Endodermal cell (in vitro differentiated cells): ENCODE data around the gene BTF3. TPM values are rescaled to one million over a fixed set of nuclear protein-coding genes. Genes with fewer than 3 reads are reported as not detected.

Source experiments
- DNase-seq: peaks from one replicate; pipeline ENCODE4 v3.0.0-alpha.2; 2017
- H3K27ac ChIP-seq: 2 replicates; pipeline ENCODE4 v1.5.1; 2013; ENCODE audit warnings: mild to moderate bottlenecking, low read depth, low read length, moderate library complexity
- H3K27me3 ChIP-seq: 2 replicates; pipeline ENCODE4 v1.6.1; 2013; ENCODE audit warnings: mild to moderate bottlenecking, low read length, moderate library complexity; ENCODE audit not compliant: insufficient read depth, control insufficient read depth, poor library complexity, severe bottlenecking
- H3K36me3 ChIP-seq: 2 replicates; pipeline ENCODE4 v1.7.0; 2013; ENCODE audit warnings: mild to moderate bottlenecking, low read length, moderate library complexity; ENCODE audit not compliant: control insufficient read depth, insufficient read depth
- H3K4me1 ChIP-seq: one replicate; pipeline ENCODE4 v1.7.0; 2013; ENCODE audit warnings: low read length; ENCODE audit not compliant: control insufficient read depth, insufficient read depth
- H3K4me3 ChIP-seq: 2 replicates; pipeline ENCODE4 v1.5.1; 2013; ENCODE audit warnings: mild to moderate bottlenecking, low read length, moderate library complexity
- H3K9ac ChIP-seq: 2 replicates; pipeline ENCODE4 v1.6.1; 2013; ENCODE audit warnings: mild to moderate bottlenecking, low read length, moderate library complexity; ENCODE audit not compliant: poor library complexity, severe bottlenecking; ENCODE audit errors: extremely low read depth
- H3K9me3 ChIP-seq: 2 replicates; pipeline ENCODE4 v1.6.1; 2013; ENCODE audit warnings: mild to moderate bottlenecking, low read length, moderate library complexity; ENCODE audit not compliant: control insufficient read depth
- H3K27ac Mint-ChIP-seq: 2 replicates; pipeline ENCODE4 v1.8.0; 2020; ENCODE audit warnings: mixed read lengths
- H3K27me3 Mint-ChIP-seq: 2 replicates; pipeline ENCODE4 v1.8.0; 2021; ENCODE audit warnings: mild to moderate bottlenecking, mixed read lengths; ENCODE audit not compliant: insufficient read depth
- H3K36me3 Mint-ChIP-seq: 2 replicates; pipeline ENCODE4 v1.8.0; 2020; ENCODE audit warnings: low read depth, mixed read lengths
- H3K4me1 Mint-ChIP-seq: 2 replicates; pipeline ENCODE4 v1.8.0; 2020; ENCODE audit warnings: mixed read lengths
- H3K4me3 Mint-ChIP-seq: 2 replicates; pipeline ENCODE4 v1.8.0; 2020; ENCODE audit warnings: mild to moderate bottlenecking, moderate library complexity, mixed read lengths
- H3K9me3 Mint-ChIP-seq: 2 replicates; pipeline ENCODE4 v1.8.0; 2020; ENCODE audit warnings: mild to moderate bottlenecking, mixed read lengths
- WGBS, 2 experiments: methylation state at CpG; one replicate each; pipeline versions ENCODE4 v1.1.5 to v1.1.7; 2013; ENCODE audit warnings: missing lambda C conversion rate in 2 of 2, mixed read lengths in 1 of 2; ENCODE audit not compliant: insufficient coverage in 1 of 2, insufficient read length in 1 of 2; 5-methylcytosine and 5-hydroxymethylcytosine counted together
- total RNA-seq, 2 donors: library from RNA; stranded (reverse); fragmentation: NEBNext Ultra II Directional in 1 of 2; extraction: Animal tissue kit (Norgen Biotek cat#: 25700) in 1 of 2; gene quantifications; 2 replicates in 1 of 2; 3 replicates in 1 of 2; pipeline ENCODE4 v1.2.1, GENCODE V29; 2021
- TF ChIP-seq, protein P1 (sequence below): fragments of 200-600 bp; sonication (generic); conservative IDR thresholded peaks from 2 replicates; pipeline ENCODE4 v1.5.0; 2021; ENCODE audit warnings: antibody characterized with exemption, mild to moderate bottlenecking

The BTF3 gene
- total RNA-seq, 2 donors from 2014 or later: 671 to 739 TPM

DNA sequence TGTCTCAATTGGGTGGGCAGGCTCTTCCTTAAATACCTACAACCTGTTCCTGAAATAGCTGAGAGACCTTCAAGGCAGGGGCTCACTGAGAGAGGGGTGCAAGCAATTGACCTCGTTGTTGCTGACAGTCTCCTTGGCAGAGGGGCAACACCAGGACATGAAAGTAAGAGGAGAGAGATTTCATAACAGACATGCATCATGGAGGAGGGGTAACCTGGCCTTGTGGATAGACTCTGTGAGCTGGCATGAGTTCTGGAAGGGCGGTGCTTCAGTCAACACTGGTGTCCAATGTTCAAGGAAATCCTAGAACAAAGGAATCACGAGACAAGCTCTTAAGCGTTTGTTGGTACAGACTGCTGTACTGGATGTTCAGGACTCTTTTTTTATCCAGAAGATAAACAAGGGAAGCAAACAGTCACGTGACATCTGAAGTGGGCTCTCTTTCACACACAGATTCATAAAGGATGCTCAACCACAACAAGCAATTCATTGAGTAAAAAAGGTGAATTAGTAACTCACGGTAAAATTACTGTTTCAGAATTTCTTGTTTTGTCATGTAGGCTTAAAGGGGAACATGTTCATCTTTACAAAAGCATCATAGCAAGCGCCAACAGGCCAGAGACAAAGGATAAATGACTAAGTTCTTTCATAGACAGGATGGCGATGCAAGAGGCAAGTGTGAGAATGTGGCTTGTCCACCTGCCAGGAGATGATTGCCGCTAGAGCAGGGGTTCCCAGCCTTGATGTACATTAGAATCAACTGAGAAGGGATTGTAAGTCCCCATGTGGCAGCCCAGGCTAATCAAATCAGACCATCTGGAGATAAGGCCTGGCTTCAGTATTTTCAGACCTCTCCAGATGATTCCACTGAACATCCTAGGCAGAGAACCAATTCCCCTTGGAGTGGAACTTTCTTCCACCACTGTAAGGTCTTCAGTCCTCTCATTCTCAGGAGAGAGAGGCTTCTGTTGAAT is 46.5 kb downstream of the BTF3 start:
- no peaks in the 10 kb centered on the region for H3K9me3 Mint-ChIP-seq
- no peaks in the 10 kb centered on the region for H3K36me3 Mint-ChIP-seq

DNA sequence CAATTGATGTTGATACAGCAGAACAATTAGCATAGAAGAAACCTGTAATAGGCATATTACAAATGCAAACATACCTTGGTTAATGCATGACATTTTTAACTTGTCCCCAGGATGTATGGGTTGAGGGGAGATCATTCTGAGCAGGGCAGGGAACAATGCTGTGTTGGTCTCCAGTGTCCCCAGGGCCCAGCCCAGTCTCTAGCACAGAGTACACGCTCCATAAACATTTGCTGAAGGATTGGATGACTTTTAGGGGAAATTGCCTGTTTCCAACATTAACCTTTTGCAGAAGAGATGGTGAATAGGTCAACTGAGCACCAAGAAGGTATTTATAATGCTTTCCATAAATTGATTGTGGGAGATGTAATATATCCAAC is 47.1 kb downstream of the BTF3 start:
- Histone ChIP-seq H3K4me3 (no peak overlapping the region), H3K27ac (no peak overlapping the region), H3K9me3 (no peaks in the 10 kb centered on the region), H3K36me3 (no peaks in the 10 kb centered on the region), H3K9ac (no peak overlapping the region), H3K4me1 (no peaks in the 10 kb centered on the region), H3K27me3 (no peaks in the 10 kb centered on the region)
- Mint-ChIP-seq H3K27me3 (peaks cover 9% of the 10 kb centered on the region), H3K27ac (no peak overlapping the region), H3K4me1 (no peaks in the 10 kb centered on the region), H3K36me3 (no peaks in the 10 kb centered on the region), H3K9me3 (no peaks in the 10 kb centered on the region), H3K4me3 (no peak overlapping the region)
- DNase-seq: no peak
- 94% methylated on average over 1 of the region's 1 CpG; no CpG with 5 or more reads in 1 of the 2 experiments for WGBS, 2 experiments
- TF ChIP-seq, protein P1, sequence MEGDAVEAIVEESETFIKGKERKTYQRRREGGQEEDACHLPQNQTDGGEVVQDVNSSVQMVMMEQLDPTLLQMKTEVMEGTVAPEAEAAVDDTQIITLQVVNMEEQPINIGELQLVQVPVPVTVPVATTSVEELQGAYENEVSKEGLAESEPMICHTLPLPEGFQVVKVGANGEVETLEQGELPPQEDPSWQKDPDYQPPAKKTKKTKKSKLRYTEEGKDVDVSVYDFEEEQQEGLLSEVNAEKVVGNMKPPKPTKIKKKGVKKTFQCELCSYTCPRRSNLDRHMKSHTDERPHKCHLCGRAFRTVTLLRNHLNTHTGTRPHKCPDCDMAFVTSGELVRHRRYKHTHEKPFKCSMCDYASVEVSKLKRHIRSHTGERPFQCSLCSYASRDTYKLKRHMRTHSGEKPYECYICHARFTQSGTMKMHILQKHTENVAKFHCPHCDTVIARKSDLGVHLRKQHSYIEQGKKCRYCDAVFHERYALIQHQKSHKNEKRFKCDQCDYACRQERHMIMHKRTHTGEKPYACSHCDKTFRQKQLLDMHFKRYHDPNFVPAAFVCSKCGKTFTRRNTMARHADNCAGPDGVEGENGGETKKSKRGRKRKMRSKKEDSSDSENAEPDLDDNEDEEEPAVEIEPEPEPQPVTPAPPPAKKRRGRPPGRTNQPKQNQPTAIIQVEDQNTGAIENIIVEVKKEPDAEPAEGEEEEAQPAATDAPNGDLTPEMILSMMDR: no peak

More for the DNA sequence above, 46.5 kb downstream of the BTF3 start:
- H3K27ac ChIP-seq: no peak overlapping the region
- peaks cover 6% of the 10 kb centered on the region for H3K27me3 Mint-ChIP-seq
- no peaks in the 10 kb centered on the region for H3K4me1 Mint-ChIP-seq
- no peak overlapping the region for H3K9ac ChIP-seq
- H3K27me3 ChIP-seq: no peaks in the 10 kb centered on the region
- no peaks in the 10 kb centered on the region for H3K4me1 ChIP-seq
- H3K36me3 ChIP-seq: no peaks in the 10 kb centered on the region
- DNase-seq: no peak
- WGBS, 2 experiments: 93 to 95% methylated on average over 8 to 9 of the region's 9 CpGs
- no peak overlapping the region for H3K27ac Mint-ChIP-seq
- H3K4me3 Mint-ChIP-seq: no peak overlapping the region
- TF ChIP-seq, protein P1: no peak
- no peaks in the 10 kb centered on the region for H3K9me3 ChIP-seq
- H3K4me3 ChIP-seq: no peak overlapping the region

DNA sequence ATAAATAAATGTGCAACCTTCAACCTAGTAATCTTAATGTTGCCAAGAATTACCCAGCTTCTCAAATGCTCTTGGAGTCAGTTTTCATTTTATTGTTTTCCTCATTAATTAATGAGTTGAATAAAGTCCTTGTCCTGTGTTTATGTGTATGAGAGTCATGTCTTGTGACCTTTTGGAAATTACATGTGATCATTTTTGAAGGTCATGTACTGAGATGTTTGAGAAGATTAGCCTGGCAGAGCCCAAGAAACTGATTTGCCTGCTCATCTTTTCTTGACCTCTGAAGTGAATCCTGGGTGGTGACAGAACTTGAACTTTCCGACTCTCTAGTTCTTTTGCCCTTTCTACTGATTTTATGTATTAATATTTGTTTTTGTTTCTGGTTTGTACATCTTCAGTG is 51.8 kb downstream of the BTF3 start:
- no peak for DNase-seq
- Mint-ChIP-seq H3K4me3 (no peak overlapping the region), H3K27me3 (peaks cover 6% of the 10 kb centered on the region), H3K4me1 (no peaks in the 10 kb centered on the region), H3K36me3 (peaks cover 2% of the 10 kb centered on the region), H3K9me3 (no peaks in the 10 kb centered on the region), H3K27ac (no peak overlapping the region)
- WGBS, 2 experiments: 94% methylated on average over 1 of the region's 1 CpG; no CpG with 5 or more reads in 1 of the 2 experiments
- Histone ChIP-seq H3K4me3 (no peak overlapping the region), H3K36me3 (peaks cover 14% of the 10 kb centered on the region), H3K27me3 (no peaks in the 10 kb centered on the region), H3K4me1 (no peaks in the 10 kb centered on the region), H3K9me3 (no peaks in the 10 kb centered on the region), H3K27ac (no peak overlapping the region), H3K9ac (no peak overlapping the region)
- TF ChIP-seq, protein P1: no peak
